Vagina (tissue), 2 donors: ENCODE data around the gene GALNT2. TPM values are rescaled to one million over a fixed set of nuclear protein-coding genes. Genes with fewer than 3 reads are reported as not detected.
A peak's percentile ranks its signal among the peaks of the same experiment; 100 is the strongest.

Source experiments
- DNase-seq, 2 donors: peaks; one replicate each; pipeline ENCODE4 v3.0.0-alpha.2; 2017; ENCODE audit errors: extremely low spot score in 2 of 2
- H3K27ac ChIP-seq: fragments of 200-600 bp; sonication (generic); one replicate; pipeline ENCODE4 v1.5.1; 2019
- H3K27me3 ChIP-seq: fragments of 200-600 bp; sonication (generic); one replicate; pipeline ENCODE4 v1.5.1; 2019
- H3K36me3 ChIP-seq, 2 donors: fragments of 200-600 bp; sonication (generic); one replicate each; pipeline ENCODE4 v1.5.1; 2017 to 2019
- H3K4me1 ChIP-seq: fragments of 200-600 bp; sonication (generic); one replicate; pipeline ENCODE4 v1.5.1; 2019
- H3K4me3 ChIP-seq, 2 donors: fragments of 200-600 bp; sonication (generic); 1 replicate in 1 of 2; 2 replicates in 1 of 2; pipeline ENCODE4 v1.5.1; 2016 to 2019
- H3K9me3 ChIP-seq: fragments of 200-600 bp; sonication (generic); one replicate; pipeline ENCODE4 v1.5.1; 2019
- CTCF ChIP-seq, 3 experiments: fragments of 450-650 bp in 2 of 3; fragments of 200-600 bp in 1 of 3; sonication (generic) in 1 of 3; IDR thresholded peaks; one replicate each; pipeline ENCODE4 v1.5.1; 2017 to 2019; ENCODE audit warnings: antibody characterized with exemption in 3 of 3, mild to moderate bottlenecking in 2 of 3, moderate library complexity in 2 of 3
- POLR2A ChIP-seq, 2 donors: fragments of 450-650 bp; IDR thresholded peaks; one replicate each; pipeline ENCODE4 v1.6.1; 2017; ENCODE audit warnings: antibody characterized with exemption in 2 of 2, mild to moderate bottlenecking in 2 of 2, moderate library complexity in 2 of 2
- POLR2AphosphoS5 ChIP-seq, 2 donors: sonication (generic); formaldehyde crosslinking; IDR thresholded peaks; one replicate each; pipeline ENCODE4 v1.9.0; 2017; ENCODE audit warnings: antibody characterized with exemption in 2 of 2, mild to moderate bottlenecking in 2 of 2, low read depth in 1 of 2; ENCODE audit not compliant: insufficient read depth in 1 of 2
- intact Hi-C: fragments of 100-400 bp; cut with DNase I; formaldehyde crosslinking; loops from one replicate; pipeline ENCODE4 v1.15.1; 2023
- total RNA-seq: library from RNA; depleted of rRNA; stranded (reverse); fragments of >200 nt; gene quantifications from one replicate; pipeline ENCODE4 v1.2.3, GENCODE V29; 2016

GALNT2 gene
- total RNA-seq, 1 donor from 2014 or later, result 51.6 TPM

DNA sequence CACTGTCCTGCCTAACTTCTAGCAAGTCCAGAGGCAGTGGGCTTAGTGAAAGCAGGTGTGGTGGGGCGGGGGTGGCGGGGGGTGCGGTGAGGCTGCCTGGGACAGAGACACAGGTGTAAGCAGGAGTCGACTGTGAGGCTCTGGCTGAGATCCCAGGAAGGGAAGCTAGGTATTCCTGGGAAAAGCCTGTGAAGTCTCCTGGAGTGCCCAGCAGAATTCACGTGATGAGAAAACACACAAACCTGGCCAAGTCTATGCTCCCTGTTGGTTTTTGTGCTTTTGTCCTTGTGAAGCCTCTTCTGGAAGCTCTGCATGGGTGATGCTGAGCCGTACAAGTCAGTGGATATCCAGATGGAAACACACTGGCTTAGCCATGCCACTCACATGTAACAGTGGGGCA is 5.3 kb downstream of the GALNT2 start:
- H3K27ac ChIP-seq, result no peak overlapping the region
- H3K4me1 ChIP-seq, result peaks cover 66% of the 10 kb centered on the region
- TF ChIP-seq POLR2AphosphoS5 (IDR thresholded peaks at IDR 0.05; ENCODE audit: insufficient read depth in 1 of 2, low read depth in 1 of 2) (no peak), CTCF (IDR thresholded peaks at IDR 0.05) (no peak), POLR2A (IDR thresholded peaks at IDR 0.05) (no peak)

GRCh38 chr1:230072866-230073265 is 5.8 kb downstream of the GALNT2 start:
- Histone ChIP-seq H3K4me3 (no peak overlapping the region), H3K36me3 (no peaks in the 10 kb centered on the region), H3K9me3 (no peaks in the 10 kb centered on the region), H3K27ac (no peak overlapping the region), H3K4me1 (peaks cover 66% of the 10 kb centered on the region), H3K27me3 (no peaks in the 10 kb centered on the region)
- intact Hi-C loops, result no loop called here
- TF ChIP-seq POLR2AphosphoS5 (IDR thresholded peaks at IDR 0.05; ENCODE audit: insufficient read depth in 1 of 2, low read depth in 1 of 2) (no peak), CTCF (IDR thresholded peaks at IDR 0.05) (no peak), POLR2A (IDR thresholded peaks at IDR 0.05) (no peak)
- peak in 1 of 2 donors; percentile 77 for DNase-seq

More for the DNA sequence above, 5.3 kb downstream of the GALNT2 start:
- Histone ChIP-seq H3K36me3 (no peaks in the 10 kb centered on the region), H3K4me3 (no peak overlapping the region), H3K27me3 (no peaks in the 10 kb centered on the region), H3K9me3 (no peaks in the 10 kb centered on the region)
- DNase-seq, result peak in 1 of 2 donors; percentile 64
- intact Hi-C loops, result no loop called here

DNA sequence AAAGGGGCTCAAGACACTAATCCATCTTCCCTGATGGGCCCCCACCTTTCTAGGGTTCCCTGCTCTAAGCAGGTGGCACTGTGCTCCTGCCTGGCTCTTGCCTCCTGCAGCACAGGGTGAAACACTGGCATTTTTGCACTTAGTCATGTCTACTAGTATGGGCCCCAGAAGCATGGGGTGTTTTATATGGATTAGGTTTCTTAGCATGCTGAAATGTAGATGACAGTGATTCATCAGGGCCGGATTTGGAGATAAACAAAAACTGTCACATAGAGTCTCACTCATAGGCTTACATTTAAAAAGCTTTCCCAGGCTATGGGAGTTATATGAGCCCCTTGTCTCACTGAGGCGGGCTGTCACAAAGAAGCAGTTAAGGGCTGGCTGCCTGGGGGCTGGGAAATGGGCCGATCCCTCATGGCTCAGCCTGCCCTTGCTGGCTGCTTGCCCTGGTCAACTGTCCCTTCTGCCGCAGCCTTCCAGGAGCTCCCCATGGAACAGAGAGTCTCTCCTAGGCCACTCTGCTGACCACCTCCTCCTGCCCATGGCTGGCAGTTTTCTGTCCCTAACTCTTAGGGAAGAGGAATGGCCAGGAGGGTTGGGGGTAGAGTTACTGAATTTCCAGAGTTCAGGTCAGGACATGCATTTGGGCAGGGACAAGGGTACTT is 6.5 kb downstream of the GALNT2 start:
- Histone ChIP-seq H3K9me3 (no peaks in the 10 kb centered on the region), H3K27ac (peak overlapping the region; percentile 8), H3K27me3 (no peaks in the 10 kb centered on the region), H3K4me1 (peaks cover 62% of the 10 kb centered on the region), H3K4me3 (no peak overlapping the region), H3K36me3 (no peaks in the 10 kb centered on the region)
- intact Hi-C loops, result no loop called here
- TF ChIP-seq POLR2A (IDR thresholded peaks at IDR 0.05) (no peak), POLR2AphosphoS5 (IDR thresholded peaks at IDR 0.05; ENCODE audit: insufficient read depth in 1 of 2, low read depth in 1 of 2) (no peak), CTCF (IDR thresholded peaks at IDR 0.05) (no peak)
- DNase-seq, result peak in 1 of 2 donors; percentile 72

- DNase-seq, result peak in 1 of 2 donors; percentile 32
- intact Hi-C loops, result no loop called here
- H3K4me1 ChIP-seq, result peaks cover 59% of the 10 kb centered on the region
- no peaks in the 10 kb centered on the region for H3K9me3 ChIP-seq
- H3K27me3 ChIP-seq, result no peaks in the 10 kb centered on the region
- no peak overlapping the region for H3K27ac ChIP-seq
- no peak overlapping the region for H3K4me3 ChIP-seq
- TF ChIP-seq POLR2AphosphoS5 (IDR thresholded peaks at IDR 0.05; ENCODE audit: insufficient read depth in 1 of 2, low read depth in 1 of 2), result no peak
- no peak for TF ChIP-seq POLR2A (IDR thresholded peaks at IDR 0.05)
- no peak for TF ChIP-seq CTCF (IDR thresholded peaks at IDR 0.05)
- H3K36me3 ChIP-seq, result no peaks in the 10 kb centered on the region
Observed at GRCh38 chr1:230074270-230074669, 7.2 kb downstream of the GALNT2 start.

- TF ChIP-seq POLR2AphosphoS5 (IDR thresholded peaks at IDR 0.05; ENCODE audit: insufficient read depth in 1 of 2, low read depth in 1 of 2) (no peak), CTCF (IDR thresholded peaks at IDR 0.05) (no peak), POLR2A (IDR thresholded peaks at IDR 0.05) (no peak)
- Histone ChIP-seq H3K4me1 (peaks cover 54% of the 10 kb centered on the region), H3K4me3 (no peak overlapping the region), H3K9me3 (no peaks in the 10 kb centered on the region), H3K27ac (no peak overlapping the region), H3K27me3 (no peaks in the 10 kb centered on the region), H3K36me3 (no peaks in the 10 kb centered on the region)
- DNase-seq, result peak in 1 of 2 donors; percentile 40
- intact Hi-C loops, result no loop called here
Observed at GRCh38 chr1:230074762-230075161, 7.7 kb downstream of the GALNT2 start.
